Renal cortex interstitium (tissue), 15 donors: ENCODE data around the gene SCUBE1. TPM values are rescaled to one million over a fixed set of nuclear protein-coding genes. Genes with fewer than 3 reads are reported as not detected.
A peak's percentile ranks its signal among the peaks of the same experiment; 100 is the strongest.

Experiments
- DNase-seq, 11 donors: peaks; one replicate each; pipeline ENCODE4 v3.0.0-alpha.2; 2013; ENCODE audit warnings: low read depth in 9 of 11, low spot score in 4 of 11; ENCODE audit errors: extremely low read depth in 1 of 11
- long read RNA-seq, 16 experiments: transcript quantifications; one replicate each; lab custom pipeline, GENCODE V29; 2026
- polyA plus RNA-seq, 3 donors: library from polyadenylated mRNA; unstranded; fragments of 120-200 nt; gene quantifications; one replicate each; pipeline ENCODE4 v1.2.1, GENCODE V29; 2013; ENCODE audit not compliant: insufficient read length in 3 of 3

SCUBE1 gene
- 10 to 100 TPM in 2 of 3 donors, 1 to 10 TPM in 1; 8.7 to 11.6 (median 10.9) TPM for polyA plus RNA-seq
- long read RNA-seq, donor 1 = 0 reads
- long read RNA-seq, donor 2 = 0 reads
- long read RNA-seq, donor 3, full-length matches to known transcripts = 1 of 1 reads
- long read RNA-seq, donor 3, partial matches to known transcripts = 0 of 1 reads
- long read RNA-seq, donor 3, other reads (novel, unspliced or antisense) = 0 of 1 reads
- long read RNA-seq, donor 4 = 0 reads
- long read RNA-seq, donor 5 = 0 reads
- long read RNA-seq, donor 6 = 0 reads
- long read RNA-seq, donor 7, full-length matches to known transcripts = 1 of 6 reads
- long read RNA-seq, donor 7, partial matches to known transcripts = 5 of 6 reads
- long read RNA-seq, donor 7, other reads (novel, unspliced or antisense) = 0 of 6 reads
- long read RNA-seq, donor 8, partial matches to known transcripts = 7 of 7 reads
- long read RNA-seq, donor 8, other reads (novel, unspliced or antisense) = 0 of 7 reads
- long read RNA-seq, donor 9 = 0 reads
- long read RNA-seq, donor 10, full-length matches to known transcripts = 1 of 1 reads
- long read RNA-seq, donor 10, partial matches to known transcripts = 0 of 1 reads
- long read RNA-seq, donor 10, other reads (novel, unspliced or antisense) = 0 of 1 reads
- long read RNA-seq, donor 11 = 0 reads
- long read RNA-seq, donor 12 = 0 reads
- long read RNA-seq, donor 13 = 0 reads
- long read RNA-seq, donor 14 = 0 reads
- long read RNA-seq, donor 15 = 0 reads
- long read RNA-seq, donor 16 = 0 reads

GRCh38 chr22:43343262-43343669 is at the start of gene SCUBE1:
TSS of gene SCUBE1 (minus strand) at chr22:43343372. CDS start at chr22:43343261, 111 bp downstream.
- DNase-seq = peak in 9 of 11 donors; percentile 31 to 74 (median 64)

GRCh38 chr22:43392385-43392989 is 49.3 kb upstream of the SCUBE1 start:
- DNase-seq = no peak

GRCh38 chr22:43391306-43391705 is 48.1 kb upstream of the SCUBE1 start:
- no peak for DNase-seq

GRCh38 chr22:43390872-43391271 is 47.7 kb upstream of the SCUBE1 start:
- no peak for DNase-seq

GRCh38 chr22:43390166-43390565 is 47.0 kb upstream of the SCUBE1 start:
- no peak for DNase-seq

- no peak for DNase-seq
Measured at GRCh38 chr22:43389227-43389836, 46.2 kb upstream of the SCUBE1 start.

GRCh38 chr22:43388420-43388851 is 45.3 kb upstream of the SCUBE1 start:
- DNase-seq = peak in 6 of 11 donors; percentile 40 to 58 (median 50)

GRCh38 chr22:43387815-43388214 is 44.6 kb upstream of the SCUBE1 start:
- DNase-seq = no peak

- DNase-seq = peak; percentile 47 to 82 (median 77)
Measured at GRCh38 chr22:43385770-43386641, 42.8 kb upstream of the SCUBE1 start.

GRCh38 chr22:43384863-43385262 is 41.7 kb upstream of the SCUBE1 start:
- no peak for DNase-seq

- no peak for DNase-seq
Measured at GRCh38 chr22:43381693-43382092, 38.5 kb upstream of the SCUBE1 start.

GRCh38 chr22:43377896-43378704 is 34.9 kb upstream of the SCUBE1 start:
- DNase-seq = peak in 6 of 11 donors; percentile 39 to 70 (median 56)

GRCh38 chr22:43377548-43377895 is 34.4 kb upstream of the SCUBE1 start:
- no peak for DNase-seq

- DNase-seq = no peak
Measured at GRCh38 chr22:43376765-43377547, 33.8 kb upstream of the SCUBE1 start.

- DNase-seq = no peak
Measured at GRCh38 chr22:43375951-43376455, 32.8 kb upstream of the SCUBE1 start.

GRCh38 chr22:43370036-43370435 is 26.9 kb upstream of the SCUBE1 start:
- no peak for DNase-seq
